Body of pancreas (tissue), 4 donors: ENCODE results near the gene UNC45B. TPM values are rescaled to one million over a fixed set of nuclear protein-coding genes. Genes with fewer than 3 reads are reported as not detected.

Experiments used
- ATAC-seq: fragments of 150-250 bp; one replicate; pipeline ENCODE4 v1.9.1; 2016
- DNase-seq, 4 donors: peaks; one replicate each; pipeline ENCODE4 v3.0.0-alpha.2; 2019
- H3K27ac ChIP-seq, 4 donors: fragments of 200-600 bp; sonication (generic); 1 replicate in 3 of 4; 2 replicates in 1 of 4; pipeline versions ENCODE4 v1.5.1 to v1.6.1; 2016 to 2019; ENCODE audit warnings: mild to moderate bottlenecking in 1 of 4, mixed read lengths in 1 of 4, moderate library complexity in 1 of 4
- H3K27me3 ChIP-seq, 2 donors: fragments of 200-600 bp; sonication (generic); one replicate each; pipeline ENCODE4 v1.6.0; 2016; ENCODE audit warnings: mild to moderate bottlenecking in 1 of 2
- H3K36me3 ChIP-seq, 2 donors: fragments of 200-600 bp; sonication (generic); replicated peaks in 1 of 2; 2 replicates each; pipeline ENCODE4 v1.5.1; 2016; ENCODE audit warnings: low read depth in 2 of 2; ENCODE audit not compliant: insufficient read depth in 1 of 2
- H3K4me1 ChIP-seq: fragments of 200-600 bp; sonication (generic); one replicate; pipeline ENCODE4 v1.6.0; 2016
- H3K4me3 ChIP-seq, 2 donors: fragments of 200-600 bp; sonication (generic); 1 replicate in 1 of 2; 2 replicates in 1 of 2; pipeline ENCODE4 v1.5.1; 2016 to 2019
- H3K9me3 ChIP-seq, 3 donors: fragments of 200-600 bp; sonication (generic); 1 replicate in 2 of 3; 2 replicates in 1 of 3; pipeline ENCODE4 v1.5.1; 2016
- CTCF ChIP-seq, 7 experiments: fragments of 450-650 bp in 4 of 7; fragments of 200-600 bp in 3 of 7; sonication (generic) in 3 of 7; IDR thresholded peaks; one replicate each; pipeline ENCODE4 v1.5.1; 2016 to 2019; ENCODE audit warnings: antibody characterized with exemption in 7 of 7
- POLR2A ChIP-seq, 3 donors: fragments of 450-650 bp; IDR thresholded peaks; one replicate each; pipeline ENCODE4 v1.6.1; 2016; ENCODE audit warnings: antibody characterized with exemption in 3 of 3, mild to moderate bottlenecking in 2 of 3
- WGBS, 2 donors: methylation state at CpG; one replicate each; pipeline ENCODE4 v1.1.5; 2017; 5-methylcytosine and 5-hydroxymethylcytosine counted together
- intact Hi-C: fragments of 100-400 bp; cut with DNase I; formaldehyde crosslinking; loops from one replicate; pipeline ENCODE4 v1.15.1; 2023
- total RNA-seq, 2 donors: library from RNA; depleted of rRNA; stranded (reverse); fragments of >200 nt; gene quantifications; one replicate each; pipeline ENCODE4 v1.1.0, GENCODE V29; 2016

Gene UNC45B
- total RNA-seq, 2 donors from 2014 or later, result not detected

DNA sequence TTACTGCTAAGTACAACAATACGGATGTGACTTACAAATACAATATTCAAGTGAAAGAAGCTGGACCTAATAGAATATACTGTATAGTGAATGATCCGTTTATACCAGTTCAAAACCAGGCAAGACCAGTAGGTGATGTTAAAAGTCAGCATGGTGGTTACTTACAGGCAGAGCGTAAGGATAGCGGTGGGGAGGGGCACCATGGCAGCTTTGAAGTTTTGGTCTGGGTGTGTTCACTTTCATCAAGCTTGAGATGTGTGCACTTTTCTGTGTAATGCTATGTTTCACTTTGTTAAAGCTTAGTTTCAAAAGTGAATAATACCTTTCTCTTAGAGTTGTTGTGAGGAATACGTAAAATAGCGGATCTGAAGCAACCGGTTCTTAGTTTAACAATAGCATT, 63.1 kb downstream of the UNC45B start:
- Histone ChIP-seq H3K27me3 (peaks cover 0 to 2% of the 10 kb centered on the region in 2 donors), H3K9me3 (no peaks in the 10 kb centered on the region), H3K4me3 (no peak overlapping the region), H3K4me1 (no peaks in the 10 kb centered on the region), H3K27ac (no peak overlapping the region), H3K36me3 (no peaks in the 10 kb centered on the region)
- 76 to 79% methylated on average over 7 of the region's 7 CpGs for WGBS, 2 donors
- TF ChIP-seq POLR2A (IDR thresholded peaks at IDR 0.05) (no peak), CTCF (IDR thresholded peaks at IDR 0.05) (no peak)
- no peak for ATAC-seq
- no peak for DNase-seq
- intact Hi-C loops, result no loop called here

- intact Hi-C loops, result no loop called here
- ATAC-seq (no peak), DNase-seq (no peak)
- Histone ChIP-seq H3K9me3 (no peaks in the 10 kb centered on the region), H3K27me3 (peaks cover 0 to 6% of the 10 kb centered on the region in 2 donors), H3K27ac (no peak overlapping the region), H3K4me3 (no peak overlapping the region), H3K36me3 (no peaks in the 10 kb centered on the region), H3K4me1 (no peaks in the 10 kb centered on the region)
- TF ChIP-seq CTCF (IDR thresholded peaks at IDR 0.05) (no peak), POLR2A (IDR thresholded peaks at IDR 0.05) (no peak)
- WGBS, 2 donors, result 55 to 75% methylated on average over 4 of the region's 4 CpGs
Measured at GRCh38 chr17:35212668-35213067, 65.1 kb downstream of the UNC45B start.

GRCh38 chr17:35213412-35213940, 65.9 kb downstream of the UNC45B start:
- no peaks in the 10 kb centered on the region for H3K36me3 ChIP-seq
- WGBS, 2 donors, result 73 to 75% methylated on average over 5 of the region's 5 CpGs
- DNase-seq, result no peak
- no peaks in the 10 kb centered on the region for H3K9me3 ChIP-seq
- H3K27ac ChIP-seq, result no peak overlapping the region
- TF ChIP-seq CTCF (IDR thresholded peaks at IDR 0.05), result no peak
- ATAC-seq, result no peak
- no peak overlapping the region for H3K4me3 ChIP-seq
- H3K27me3 ChIP-seq, result peaks cover 0 to 6% of the 10 kb centered on the region in 2 donors
- intact Hi-C loops, result no loop called here
- H3K4me1 ChIP-seq, result no peaks in the 10 kb centered on the region

DNA sequence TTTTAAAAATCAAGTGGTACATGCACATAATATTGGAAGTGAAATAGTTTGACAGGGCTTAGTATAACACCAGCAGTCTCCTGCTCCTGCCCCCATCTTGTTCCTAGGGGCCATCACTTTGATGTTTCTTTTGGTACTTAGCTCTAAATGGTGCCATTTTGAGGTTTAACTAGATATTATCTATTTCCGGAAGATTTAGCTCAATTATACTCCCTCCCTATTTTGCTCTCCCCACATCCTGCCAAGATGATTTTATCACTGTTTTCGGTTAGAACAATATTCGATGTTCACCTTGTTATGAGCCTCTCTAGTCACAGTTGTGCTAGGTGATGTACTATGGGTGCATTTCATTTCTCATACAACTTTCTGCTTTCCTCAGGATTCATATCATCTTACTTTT, 66.6 kb downstream of the UNC45B start:
- Histone ChIP-seq H3K4me3 (no peak overlapping the region), H3K27me3 (peaks cover 0 to 6% of the 10 kb centered on the region in 2 donors), H3K27ac (no peak overlapping the region), H3K9me3 (no peaks in the 10 kb centered on the region), H3K36me3 (no peaks in the 10 kb centered on the region), H3K4me1 (no peaks in the 10 kb centered on the region)
- 41 to 55% methylated on average over 3 of the region's 3 CpGs for WGBS, 2 donors
- ATAC-seq (no peak), DNase-seq (no peak)
- intact Hi-C loops, result no loop called here
- TF ChIP-seq POLR2A (IDR thresholded peaks at IDR 0.05) (no peak), CTCF (IDR thresholded peaks at IDR 0.05) (no peak)

DNA sequence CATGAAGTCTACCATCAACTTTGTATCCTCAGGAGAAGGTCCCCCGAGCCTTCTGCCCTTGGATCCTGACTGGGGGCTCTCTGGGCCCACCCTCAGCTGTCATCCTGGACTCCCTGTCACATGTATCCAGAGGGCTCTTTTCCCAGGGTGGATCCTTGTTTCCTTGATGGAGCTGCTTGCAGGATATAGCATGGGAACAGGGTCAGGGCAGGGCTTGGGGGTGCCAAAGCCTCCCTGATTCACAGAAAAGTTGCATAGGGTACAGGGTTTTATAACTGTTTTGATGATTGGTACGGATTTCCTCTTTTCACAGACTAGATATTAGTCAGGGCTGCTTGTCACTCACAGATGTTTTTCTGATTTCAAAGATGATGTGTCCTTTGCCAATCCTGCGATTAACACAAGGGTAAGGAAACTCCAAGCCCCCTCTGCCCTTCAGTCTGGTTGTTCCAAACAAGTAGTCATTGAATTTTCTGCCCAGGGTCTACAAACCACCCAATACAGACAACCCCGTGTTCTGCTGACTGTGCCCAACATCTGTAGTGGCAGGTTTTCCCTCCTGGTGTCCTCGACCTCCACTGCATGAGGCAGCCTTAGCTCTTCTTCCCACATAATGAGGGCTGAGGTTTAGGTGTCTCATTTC, 67.1 kb downstream of the UNC45B start:
- H3K4me1 ChIP-seq, result no peaks in the 10 kb centered on the region

More for the DNA sequence above, 67.1 kb downstream of the UNC45B start:
- no peak for ATAC-seq
- Histone ChIP-seq H3K36me3 (no peaks in the 10 kb centered on the region), H3K9me3 (no peaks in the 10 kb centered on the region), H3K27ac (no peak overlapping the region), H3K27me3 (peaks cover 0 to 6% of the 10 kb centered on the region in 2 donors), H3K4me3 (no peak overlapping the region)
- DNase-seq, result no peak
- intact Hi-C loops, result no loop called here
- no peak for TF ChIP-seq POLR2A (IDR thresholded peaks at IDR 0.05)
- no peak for TF ChIP-seq CTCF (IDR thresholded peaks at IDR 0.05)
- WGBS, 2 donors, result 37 to 40% methylated on average over 5 of the region's 5 CpGs
